IPS-18c (cell line): ENCODE results near the gene CTSE.

Source experiments
- H3K4me3 ChIP-seq: 2 replicates; pipeline ENCODE4 v1.7.0; 2013; ENCODE audit warnings: low read depth, mild to moderate bottlenecking, low read length, moderate library complexity; ENCODE audit not compliant: insufficient read depth
- H3K9me3 ChIP-seq: one replicate; pipeline ENCODE4 v1.6.1; 2013; ENCODE audit warnings: mild to moderate bottlenecking, low read length, moderate library complexity; ENCODE audit not compliant: control insufficient read depth, insufficient read depth

CTSE gene

GRCh38 chr1:205985330-205986005 lies 38.2 kb downstream of the CTSE start:
- Histone ChIP-seq H3K9me3 (no peaks in the 10 kb centered on the region), H3K4me3 (no peak overlapping the region)

DNA sequence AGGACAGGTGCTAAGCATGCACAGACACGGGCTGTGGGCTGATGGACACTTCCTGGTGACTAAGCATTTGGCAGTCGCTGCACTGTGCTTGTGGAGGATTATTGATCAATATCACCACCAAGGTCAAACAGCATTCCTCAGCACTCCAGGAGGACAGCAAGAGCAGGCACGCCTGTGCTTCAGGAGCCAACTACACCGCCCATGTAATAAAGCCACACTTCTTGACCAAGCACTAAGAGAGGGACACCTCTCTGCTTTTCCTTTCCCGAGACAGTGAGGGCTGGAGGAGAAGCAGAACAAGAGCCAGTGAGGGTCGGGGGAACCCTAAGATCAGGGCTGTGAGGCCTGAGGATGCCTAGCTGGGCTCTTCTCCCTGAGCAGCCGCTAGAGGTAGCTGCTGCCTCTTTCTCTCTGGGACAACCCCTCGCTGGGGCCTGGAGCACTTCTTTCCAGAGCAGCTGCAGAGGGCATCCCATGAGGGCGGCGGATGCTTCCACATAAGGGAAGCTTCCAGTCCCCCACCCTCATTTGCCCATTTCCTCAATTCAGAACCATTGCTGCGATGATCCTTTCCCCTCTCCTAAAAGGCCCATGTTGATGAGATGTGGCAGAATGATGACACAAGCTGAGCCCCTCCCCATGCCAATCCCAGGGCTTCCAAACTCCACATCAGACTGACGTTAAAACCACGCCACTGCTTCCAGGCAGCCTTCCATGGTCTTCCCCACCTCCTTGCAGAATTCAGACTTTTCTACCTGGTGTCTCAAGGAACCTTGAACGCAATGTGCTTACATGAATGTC lies 39.6 kb downstream of the CTSE start:
- no peak overlapping the region for H3K4me3 ChIP-seq

GRCh38 chr1:205981257-205981656 lies 42.4 kb downstream of the CTSE start:
- H3K4me3 ChIP-seq = no peak overlapping the region
- H3K9me3 ChIP-seq = no peaks in the 10 kb centered on the region

More for the DNA sequence above, 39.6 kb downstream of the CTSE start:
- no peaks in the 10 kb centered on the region for H3K9me3 ChIP-seq

- no peak overlapping the region for H3K4me3 ChIP-seq
- H3K9me3 ChIP-seq = no peaks in the 10 kb centered on the region
Measured at GRCh38 chr1:205980237-205980870, 43.3 kb downstream of the CTSE start.

DNA sequence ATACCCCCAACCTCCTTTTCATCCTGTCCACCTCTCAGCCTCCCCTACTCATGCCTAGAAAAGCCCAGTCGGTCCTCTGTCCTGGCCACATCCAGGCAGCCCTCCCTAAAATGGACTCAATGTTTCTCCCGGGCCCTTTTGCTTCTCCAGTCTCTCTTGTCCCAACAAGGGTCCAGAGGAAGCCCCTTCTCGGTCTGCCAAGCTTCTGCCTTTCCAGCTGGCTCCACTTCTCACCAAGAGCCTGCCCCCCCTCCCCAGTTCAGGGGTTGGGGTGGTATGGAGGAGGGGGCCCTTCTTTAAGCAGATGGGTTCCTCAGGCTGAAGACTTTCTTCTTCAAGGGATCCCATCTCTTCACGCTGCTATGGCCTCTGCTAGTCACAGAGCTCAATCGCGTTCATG lies 44.4 kb downstream of the CTSE start:
- no peak overlapping the region for H3K4me3 ChIP-seq
- no peaks in the 10 kb centered on the region for H3K9me3 ChIP-seq

DNA sequence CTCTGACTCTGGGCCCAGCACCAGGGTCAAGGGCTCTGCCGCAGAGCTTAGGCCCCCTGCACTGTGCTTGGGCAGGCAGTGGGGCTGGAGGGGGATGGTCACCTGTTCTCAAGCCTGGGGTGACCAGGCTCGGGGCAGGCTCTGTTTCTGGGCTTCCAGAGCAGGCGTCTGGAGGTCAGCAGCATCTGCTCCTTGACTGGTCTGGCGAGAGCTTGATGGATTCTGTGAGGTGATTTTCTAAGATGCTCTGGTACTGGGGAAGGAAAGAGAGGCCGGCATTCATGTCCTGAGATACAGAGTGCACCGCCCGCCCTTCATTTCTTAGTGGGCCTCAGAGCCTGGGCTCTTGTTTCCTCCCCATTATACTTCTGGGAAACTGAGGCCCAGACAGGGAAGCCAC lies 45.0 kb downstream of the CTSE start:
- no peaks in the 10 kb centered on the region for H3K9me3 ChIP-seq
- no peak overlapping the region for H3K4me3 ChIP-seq

DNA sequence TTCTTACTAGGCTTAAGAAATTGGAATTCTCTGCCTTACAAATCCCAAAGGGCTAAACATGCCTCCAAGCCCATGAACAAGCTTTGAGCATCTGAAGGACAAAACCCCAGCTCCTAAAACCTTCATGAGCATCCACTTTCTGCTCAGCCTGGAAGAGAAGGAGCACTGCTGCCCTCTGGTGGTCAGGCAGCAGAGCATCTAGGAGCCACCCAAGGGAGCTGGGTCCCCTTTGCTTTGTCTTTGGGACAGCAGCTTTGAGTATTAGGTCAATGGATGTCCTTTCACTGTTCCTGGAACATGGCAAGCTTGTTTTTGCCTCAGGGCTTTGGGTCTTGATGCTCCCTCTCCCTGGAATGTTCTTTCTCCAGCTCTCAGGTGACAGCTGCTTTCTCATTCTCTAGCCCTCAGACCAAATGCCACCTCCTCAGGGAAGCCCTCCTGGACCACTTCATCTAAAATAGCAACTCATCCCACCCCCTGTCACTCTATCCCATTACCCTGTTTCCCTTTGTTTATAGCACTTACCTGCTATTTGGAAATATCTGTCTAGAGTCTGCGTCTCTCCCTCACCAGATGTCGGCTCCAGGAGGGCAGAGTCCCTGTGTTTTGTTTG lies 46.2 kb downstream of the CTSE start:
- Histone ChIP-seq H3K9me3 (no peaks in the 10 kb centered on the region), H3K4me3 (no peak overlapping the region)

GRCh38 chr1:205976708-205977401 lies 46.8 kb downstream of the CTSE start:
- H3K4me3 ChIP-seq = no peak overlapping the region
- H3K9me3 ChIP-seq = no peaks in the 10 kb centered on the region

DNA sequence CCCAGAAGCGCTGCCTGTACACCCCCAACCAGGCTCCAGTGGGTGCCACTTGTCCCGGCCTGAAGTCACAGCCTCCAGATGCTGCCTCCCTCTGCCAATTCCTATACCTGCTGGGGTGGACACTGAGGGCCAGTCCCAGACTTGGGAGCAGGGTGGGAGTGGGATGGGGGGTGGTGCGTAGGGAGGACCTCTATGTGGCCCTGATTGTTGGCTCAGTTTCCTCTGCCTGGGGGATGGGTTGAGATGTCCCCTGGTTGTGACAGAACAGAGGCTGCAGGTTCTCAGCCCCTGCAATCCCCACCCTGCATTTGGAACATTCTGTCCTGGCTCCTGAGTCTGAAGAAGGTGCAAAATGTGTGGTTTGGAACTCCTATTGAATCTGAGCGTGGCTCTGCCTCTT lies 47.7 kb downstream of the CTSE start:
- Histone ChIP-seq H3K9me3 (no peaks in the 10 kb centered on the region), H3K4me3 (no peak overlapping the region)

DNA sequence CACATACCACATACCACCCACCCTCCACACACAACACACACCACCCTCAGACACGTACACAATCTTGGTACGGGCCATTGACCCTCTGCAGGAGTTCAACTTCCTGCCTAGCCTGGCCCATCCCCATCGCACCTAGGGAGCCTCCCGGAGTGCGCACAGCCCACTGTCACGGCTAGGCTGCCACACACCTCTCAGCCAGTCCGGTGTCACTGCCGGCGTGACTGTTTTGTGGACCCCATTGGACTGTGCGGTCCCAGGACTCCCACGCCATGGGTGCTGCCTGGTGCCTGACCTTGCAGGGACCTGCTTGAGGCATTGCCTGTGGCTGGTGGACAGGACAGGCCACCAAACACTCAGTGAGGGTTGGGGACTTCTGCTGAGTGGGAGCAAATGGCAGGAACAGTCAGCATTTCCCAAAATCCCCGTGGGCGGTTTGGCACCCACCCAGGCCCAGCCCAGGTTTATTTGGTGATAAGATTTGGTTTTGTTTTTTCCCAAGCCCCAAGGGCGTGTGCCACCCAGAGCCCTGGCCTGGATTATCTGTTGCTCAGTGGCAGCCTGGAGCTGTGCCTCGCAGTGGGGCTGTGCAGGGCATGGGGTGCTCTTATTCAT lies 48.2 kb downstream of the CTSE start:
- no peak overlapping the region for H3K4me3 ChIP-seq
- H3K9me3 ChIP-seq = no peaks in the 10 kb centered on the region

GRCh38 chr1:205974712-205975111 lies 49.0 kb downstream of the CTSE start:
- Histone ChIP-seq H3K9me3 (no peaks in the 10 kb centered on the region), H3K4me3 (no peak overlapping the region)

DNA sequence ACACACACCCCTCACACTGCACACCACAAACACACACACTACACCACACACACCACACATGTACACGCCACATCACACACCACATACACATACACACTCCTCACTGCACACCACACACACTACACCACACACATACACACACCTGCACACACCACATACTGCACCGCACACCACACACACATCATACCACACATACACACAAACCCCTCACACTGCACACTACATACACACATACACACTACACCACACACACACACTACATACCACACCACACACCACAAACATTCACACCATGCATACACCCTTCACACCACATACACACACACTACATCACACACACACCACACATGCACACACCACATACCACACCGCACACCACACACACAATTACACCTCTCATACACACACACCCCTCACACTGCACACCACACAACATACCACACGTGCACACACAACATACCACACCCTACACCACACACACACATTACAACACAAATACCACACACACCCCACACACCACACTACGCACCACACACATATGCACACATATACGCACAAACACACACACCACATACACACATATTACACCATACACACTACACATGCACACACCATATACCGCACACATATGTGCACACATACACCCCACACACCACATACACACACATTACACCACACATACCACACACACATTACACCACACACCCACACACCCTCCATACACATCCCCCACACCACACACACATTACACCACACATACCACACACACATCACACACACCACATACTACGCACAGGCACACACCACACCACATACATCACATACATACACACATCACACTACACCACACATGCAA lies 50.1 kb downstream of the CTSE start:
- Histone ChIP-seq H3K9me3 (no peaks in the 10 kb centered on the region), H3K4me3 (no peak overlapping the region)

DNA sequence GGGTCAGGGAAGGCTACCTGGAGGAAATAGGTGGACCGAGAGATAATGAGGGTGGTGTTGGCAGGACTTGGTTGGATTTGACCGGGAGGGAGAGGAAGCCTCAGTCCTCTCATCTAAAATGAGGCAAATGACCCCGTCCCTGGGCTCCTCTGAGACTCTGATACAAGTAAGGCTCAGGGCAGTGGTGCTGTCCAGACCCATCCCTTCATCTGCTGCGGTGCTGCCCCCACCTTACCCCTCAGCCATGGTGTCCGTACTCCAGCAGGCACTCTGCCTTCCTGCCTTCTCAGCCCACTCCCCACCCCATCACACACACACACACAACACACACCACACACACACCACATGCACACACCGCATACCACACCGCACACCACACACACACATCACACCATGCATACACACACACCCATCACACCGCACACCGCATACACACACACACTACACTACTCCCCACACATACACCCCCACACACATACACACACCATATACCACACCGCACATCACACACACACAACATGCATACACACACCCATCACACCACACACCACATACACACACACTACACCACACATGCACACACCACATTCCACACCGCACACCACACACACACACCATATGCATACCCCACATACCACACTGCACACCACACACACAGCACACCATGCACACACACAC lies 51.1 kb downstream of the CTSE start:
- no peaks in the 10 kb centered on the region for H3K9me3 ChIP-seq
- no peak overlapping the region for H3K4me3 ChIP-seq

GRCh38 chr1:205972081-205972480 lies 51.6 kb downstream of the CTSE start:
- H3K9me3 ChIP-seq = no peaks in the 10 kb centered on the region
- H3K4me3 ChIP-seq = no peak overlapping the region

DNA sequence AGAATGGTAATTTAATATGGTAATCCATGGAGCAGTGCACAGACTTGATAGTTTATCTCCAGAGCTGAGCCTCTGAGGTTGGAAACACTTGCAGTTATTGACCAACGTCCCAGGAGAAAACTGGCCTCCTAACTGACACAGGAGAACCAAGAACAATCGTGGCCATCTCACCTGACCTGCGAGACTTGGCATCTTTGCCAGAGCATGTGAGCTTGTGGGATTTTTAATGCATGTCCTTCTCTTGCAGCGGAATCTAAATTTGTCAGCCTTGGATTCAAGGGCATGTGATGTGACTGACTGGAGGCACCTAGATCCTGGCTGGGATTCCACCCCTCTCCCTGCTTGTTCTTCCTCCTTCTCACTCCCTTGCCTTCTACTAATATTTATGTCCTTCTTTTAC lies 52.6 kb downstream of the CTSE start:
- Histone ChIP-seq H3K9me3 (no peaks in the 10 kb centered on the region), H3K4me3 (no peak overlapping the region)

- H3K4me3 ChIP-seq = no peak overlapping the region
- H3K9me3 ChIP-seq = no peaks in the 10 kb centered on the region
Measured at GRCh38 chr1:205970486-205970885, 53.2 kb downstream of the CTSE start.
